ENCODE measurements around the gene AJAP1. TPM values are rescaled to one million over a fixed set of nuclear protein-coding genes. Genes with fewer than 3 reads are reported as not detected.

AJAP1 gene
- total RNA-seq, 1 donor from 2014 or later, result 0.26 TPM

DNA sequence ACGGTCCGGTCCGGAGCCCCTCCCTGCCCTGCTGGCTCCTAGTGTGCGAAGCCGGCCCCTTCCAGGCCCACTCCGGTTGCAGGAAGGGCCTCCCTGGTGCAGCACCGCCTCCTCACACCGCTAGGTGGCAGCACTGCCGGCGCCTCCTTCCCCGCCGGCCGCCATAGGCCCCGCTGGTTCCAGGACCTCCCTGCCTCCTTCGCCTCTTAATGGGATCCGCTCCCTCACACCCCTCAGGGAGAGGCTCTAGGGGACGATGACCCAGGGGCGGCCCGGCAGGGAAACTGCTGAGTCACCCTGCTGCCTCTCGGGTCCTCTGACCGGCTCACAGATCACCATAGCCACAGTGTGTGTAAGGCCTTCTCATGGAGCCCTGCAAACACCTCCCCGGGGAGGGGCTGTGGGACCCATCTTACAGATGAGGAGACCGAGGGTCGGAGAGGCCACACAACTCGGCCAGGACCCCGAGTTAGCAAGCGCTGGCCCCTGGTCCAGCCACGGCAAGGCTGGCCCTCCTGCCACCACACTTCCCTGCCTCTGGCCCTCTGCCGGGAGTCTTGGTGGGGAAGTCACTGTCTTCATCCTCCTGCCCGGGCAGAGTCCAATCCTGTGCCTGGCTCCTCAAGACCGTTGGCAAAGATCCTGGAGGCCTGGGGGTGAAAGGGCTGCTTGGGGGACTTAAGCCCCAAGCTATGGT lies 1.6 kb upstream of the AJAP1 start:
- no peak for FAIRE-seq
- Histone ChIP-seq H3K27me3 (ENCODE audit: control insufficient read depth, insufficient read depth, low read length) (peaks cover 25% of the 10 kb centered on the region), H3K36me3 (ENCODE audit: control insufficient read depth, insufficient read depth, low read length) (no peaks in the 10 kb centered on the region), H3K4me3 (ENCODE audit: low read depth, low read length) (no peak overlapping the region)
- TF ChIP-seq, protein P1, sequence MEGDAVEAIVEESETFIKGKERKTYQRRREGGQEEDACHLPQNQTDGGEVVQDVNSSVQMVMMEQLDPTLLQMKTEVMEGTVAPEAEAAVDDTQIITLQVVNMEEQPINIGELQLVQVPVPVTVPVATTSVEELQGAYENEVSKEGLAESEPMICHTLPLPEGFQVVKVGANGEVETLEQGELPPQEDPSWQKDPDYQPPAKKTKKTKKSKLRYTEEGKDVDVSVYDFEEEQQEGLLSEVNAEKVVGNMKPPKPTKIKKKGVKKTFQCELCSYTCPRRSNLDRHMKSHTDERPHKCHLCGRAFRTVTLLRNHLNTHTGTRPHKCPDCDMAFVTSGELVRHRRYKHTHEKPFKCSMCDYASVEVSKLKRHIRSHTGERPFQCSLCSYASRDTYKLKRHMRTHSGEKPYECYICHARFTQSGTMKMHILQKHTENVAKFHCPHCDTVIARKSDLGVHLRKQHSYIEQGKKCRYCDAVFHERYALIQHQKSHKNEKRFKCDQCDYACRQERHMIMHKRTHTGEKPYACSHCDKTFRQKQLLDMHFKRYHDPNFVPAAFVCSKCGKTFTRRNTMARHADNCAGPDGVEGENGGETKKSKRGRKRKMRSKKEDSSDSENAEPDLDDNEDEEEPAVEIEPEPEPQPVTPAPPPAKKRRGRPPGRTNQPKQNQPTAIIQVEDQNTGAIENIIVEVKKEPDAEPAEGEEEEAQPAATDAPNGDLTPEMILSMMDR (IDR thresholded peaks at IDR 0.05; ENCODE audit: insufficient read depth, low read length, severe bottlenecking), result peak; percentile 97
- DNase-seq (ENCODE audit: low read depth), result no peak

DNA sequence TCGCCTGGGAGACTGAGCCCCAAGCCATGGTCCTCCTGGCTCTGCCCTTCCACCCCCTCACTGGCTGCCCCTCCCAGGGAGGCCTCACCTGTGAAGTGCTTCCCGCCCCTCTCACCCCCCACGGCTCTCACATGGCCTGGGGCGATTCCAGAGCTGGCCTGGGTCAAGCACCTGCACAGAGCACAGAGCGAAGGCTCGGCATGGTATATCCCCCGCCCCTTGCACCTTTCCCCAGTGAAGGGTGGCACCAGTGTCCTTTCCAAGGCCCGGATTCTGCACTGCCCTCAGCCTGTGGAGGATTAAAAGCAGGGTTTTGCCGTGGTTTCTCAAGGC lies 1.1 kb upstream of the AJAP1 start:
- no peak for DNase-seq (ENCODE audit: low read depth)
- no peak for FAIRE-seq
- Histone ChIP-seq H3K36me3 (ENCODE audit: control insufficient read depth, insufficient read depth, low read length) (no peaks in the 10 kb centered on the region), H3K4me3 (ENCODE audit: low read depth, low read length) (no peak overlapping the region), H3K27me3 (ENCODE audit: control insufficient read depth, insufficient read depth, low read length) (peaks cover 25% of the 10 kb centered on the region)
- TF ChIP-seq, protein P1 (IDR thresholded peaks at IDR 0.05; ENCODE audit: insufficient read depth, low read length, severe bottlenecking), result no peak

DNA sequence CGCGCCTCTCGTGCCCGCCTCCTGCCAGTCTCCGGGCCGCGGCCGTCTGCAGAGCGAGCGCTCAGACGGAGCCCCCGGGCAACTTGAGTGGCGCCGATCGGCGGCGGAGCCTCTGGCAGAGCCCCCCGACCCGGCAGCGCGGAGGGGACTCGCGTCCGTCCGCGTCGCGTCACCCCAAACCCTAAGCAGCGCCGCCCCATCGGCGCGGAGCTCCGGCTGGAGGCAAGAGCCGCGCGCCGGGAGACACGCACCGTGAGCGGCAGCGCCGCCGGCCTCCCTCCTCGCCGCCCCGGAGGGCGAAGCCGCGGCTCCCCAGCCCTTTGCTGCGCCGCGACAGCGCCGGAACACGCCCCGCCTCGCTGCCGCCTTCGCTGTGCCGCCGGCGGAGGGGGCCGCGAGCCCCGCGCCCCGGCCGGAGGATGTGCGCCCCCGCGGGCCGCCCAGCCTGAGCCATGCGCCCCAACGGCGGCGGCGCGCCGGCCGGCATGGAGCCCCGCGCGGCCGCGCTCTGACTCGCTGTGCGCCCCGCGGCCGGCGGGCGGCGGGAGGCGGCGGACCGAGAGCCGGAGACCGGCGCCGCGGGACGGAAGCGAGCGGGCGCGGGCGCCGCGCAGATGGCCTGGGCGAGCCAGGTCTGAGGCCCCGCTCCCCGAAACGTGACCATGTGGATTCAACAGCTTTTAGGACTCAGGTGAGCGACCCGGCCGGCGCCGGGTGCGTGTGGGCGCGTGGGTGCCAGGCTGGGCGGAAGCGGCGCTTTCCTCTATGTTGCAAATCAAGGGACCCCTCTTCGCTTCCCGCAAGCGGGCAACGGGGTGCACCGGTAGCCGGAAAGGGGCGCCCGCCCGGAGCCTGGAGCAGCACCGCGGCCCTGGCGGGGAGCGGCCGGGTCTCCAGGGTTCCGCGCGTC lies 610 bp downstream of the AJAP1 start:
- TF ChIP-seq, protein P1 (IDR thresholded peaks at IDR 0.05; ENCODE audit: insufficient read depth, low read length, severe bottlenecking), result no peak
- DNase-seq (ENCODE audit: low read depth) (no peak), FAIRE-seq (no peak)
- H3K27me3 ChIP-seq (ENCODE audit: control insufficient read depth, insufficient read depth, low read length), result peaks cover 25% of the 10 kb centered on the region
- H3K4me3 ChIP-seq (ENCODE audit: low read depth, low read length), result peak overlapping the region; percentile 5
- H3K36me3 ChIP-seq (ENCODE audit: control insufficient read depth, insufficient read depth, low read length), result no peaks in the 10 kb centered on the region

DNA sequence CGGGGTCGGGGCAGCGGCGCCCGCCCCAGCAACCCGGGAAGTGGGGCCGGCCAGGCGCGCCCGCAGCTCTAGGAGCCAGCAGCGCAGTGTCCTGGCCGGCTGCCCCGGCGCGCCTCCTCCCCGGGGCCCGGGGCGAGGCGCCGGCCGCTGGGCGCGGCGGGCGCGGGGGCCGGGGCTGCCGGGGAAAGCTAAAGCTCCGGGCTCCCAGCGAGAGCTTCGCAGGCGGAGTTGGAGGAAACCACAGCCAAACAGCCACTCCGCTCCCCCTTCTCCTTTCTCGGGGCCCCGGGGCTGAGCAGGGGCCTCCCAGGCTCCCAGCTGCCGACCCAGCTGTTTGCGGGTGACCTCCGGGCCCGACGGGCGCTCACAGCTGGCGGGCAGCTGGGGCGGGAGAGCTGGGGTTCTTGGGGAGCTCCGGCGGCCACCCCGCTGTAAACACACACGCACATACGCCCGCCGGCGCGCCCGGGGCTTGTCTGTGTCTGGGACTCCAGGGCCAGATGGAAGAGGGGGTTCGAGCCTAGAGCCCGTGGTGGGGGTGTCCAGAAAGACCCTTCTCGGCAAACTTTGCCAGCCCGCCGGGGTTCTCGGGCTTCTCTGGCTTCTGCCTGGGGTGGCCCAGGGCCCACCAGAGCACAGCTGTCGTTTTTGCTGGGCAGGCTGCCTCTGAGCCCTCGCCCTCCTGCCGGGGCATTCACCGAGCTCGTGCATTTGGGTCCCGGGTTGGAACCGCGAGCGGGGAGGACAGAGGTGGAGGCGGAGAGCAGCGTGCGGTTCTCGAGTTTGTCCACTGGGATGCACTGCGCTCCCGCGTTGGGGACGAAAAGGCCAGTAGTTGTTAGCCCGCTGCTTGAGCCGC lies 1.5 kb downstream of the AJAP1 start:
- FAIRE-seq (no peak), DNase-seq (ENCODE audit: low read depth) (peak; percentile 30)
- Histone ChIP-seq H3K36me3 (ENCODE audit: control insufficient read depth, insufficient read depth, low read length) (no peaks in the 10 kb centered on the region), H3K4me3 (ENCODE audit: low read depth, low read length) (peak overlapping the region; percentile 10), H3K27me3 (ENCODE audit: control insufficient read depth, insufficient read depth, low read length) (peaks cover 25% of the 10 kb centered on the region)
- TF ChIP-seq, protein P1 (IDR thresholded peaks at IDR 0.05; ENCODE audit: insufficient read depth, low read length, severe bottlenecking), result peak; percentile 73

DNA sequence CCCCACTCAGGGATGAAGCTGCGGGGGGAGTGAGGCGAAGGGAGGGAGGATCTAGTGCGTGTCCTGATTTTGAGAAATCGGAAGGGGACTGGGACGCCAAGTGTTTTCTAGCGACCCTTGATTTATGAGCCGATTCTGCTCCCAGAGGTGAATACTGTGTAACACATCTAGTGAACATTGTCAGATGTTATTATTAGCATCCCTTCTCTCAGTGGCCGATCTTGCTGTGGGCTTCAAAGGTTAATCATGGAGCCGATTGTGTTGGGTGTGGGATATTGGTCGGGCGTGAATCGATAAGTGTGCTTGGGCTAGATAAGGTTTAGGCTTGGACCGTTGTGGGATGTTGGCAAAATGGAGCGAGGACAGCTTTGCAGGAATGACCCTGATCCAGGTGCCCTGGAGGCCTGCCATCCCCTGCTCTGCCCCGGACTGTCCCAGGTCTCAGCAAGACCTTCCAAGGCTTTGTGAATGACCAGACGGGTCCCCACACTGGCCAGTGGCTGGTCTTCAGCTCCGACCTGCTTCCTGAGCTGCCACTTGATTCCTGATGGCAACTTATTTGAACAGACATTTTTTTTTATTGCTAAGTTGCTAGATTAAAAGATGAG lies 2.2 kb downstream of the AJAP1 start:
- TF ChIP-seq, protein P1 (IDR thresholded peaks at IDR 0.05; ENCODE audit: insufficient read depth, low read length, severe bottlenecking), result no peak
- Histone ChIP-seq H3K4me3 (ENCODE audit: low read depth, low read length) (no peak overlapping the region), H3K27me3 (ENCODE audit: control insufficient read depth, insufficient read depth, low read length) (peaks cover 25% of the 10 kb centered on the region), H3K36me3 (ENCODE audit: control insufficient read depth, insufficient read depth, low read length) (no peaks in the 10 kb centered on the region)
- no peak for FAIRE-seq
- no peak for DNase-seq (ENCODE audit: low read depth)
